Cardiac septum (tissue), 1 donor: Measurements from ENCODE around the gene KCTD10. TPM values are rescaled to one million over a fixed set of nuclear protein-coding genes. Genes with fewer than 3 reads are reported as not detected.
"Not testable (repeated sequence)": the region's sequence is repeated elsewhere in the genome, so short reads cannot be mapped to it uniquely, and the experiment has no call there.

Source experiments
- DNase-seq: peaks from one replicate; pipeline ENCODE4 v3.0.0-alpha.2; 2020; ENCODE audit warnings: low spot score
- intact Hi-C: fragments of 100-400 bp; cut with DNase I; formaldehyde crosslinking; loops from one replicate; pipeline ENCODE4 v1.14.0; 2022
- total RNA-seq: library from RNA; stranded (reverse); fragmentation: NEBNext Ultra II Directional; extraction: Animal tissue kit (Norgen Biotek cat#: 25700); gene quantifications from one replicate; pipeline ENCODE4 v1.2.1, GENCODE V29; 2021
- donor health status: DM: no; HTN: no; CAD: no.

Gene KCTD10
- total RNA-seq, 1 donor from 2014 or later, result 42.3 TPM

GRCh38 chr12:109458086-109458485 is 19.0 kb downstream of the KCTD10 start:
- intact Hi-C loops, result no loop called here
- no peak for DNase-seq

GRCh38 chr12:109455706-109456105 is 21.4 kb downstream of the KCTD10 start:
- intact Hi-C loops, result no loop called here
- DNase-seq, result no peak

- intact Hi-C loops, result no loop called here
- no peak for DNase-seq
These were observed 24.6 kb downstream of the KCTD10 start for GRCh38 chr12:109452489-109452888.

GRCh38 chr12:109451400-109451799 is 25.7 kb downstream of the KCTD10 start:
- no peak for DNase-seq
- intact Hi-C loops, result no loop called here

GRCh38 chr12:109450980-109451379 is 26.1 kb downstream of the KCTD10 start:
- intact Hi-C loops, result no loop called here

GRCh38 chr12:109449845-109450532 is 27.1 kb downstream of the KCTD10 start:
- no peak for DNase-seq
- intact Hi-C loops, result no loop called here

More at GRCh38 chr12:109450980-109451379, 26.1 kb downstream of the KCTD10 start:
- DNase-seq, result no peak

- no peak for DNase-seq
- intact Hi-C loops, result no loop called here
These were observed 28.3 kb downstream of the KCTD10 start for GRCh38 chr12:109448707-109449390.

- intact Hi-C loops, result no loop called here
- DNase-seq, result no peak
These were observed 28.8 kb downstream of the KCTD10 start for GRCh38 chr12:109448272-109448671.

- DNase-seq, result no peak
- intact Hi-C loops, result no loop called here
These were observed 29.6 kb downstream of the KCTD10 start for GRCh38 chr12:109447482-109447881.

GRCh38 chr12:109446869-109447268 is 30.2 kb downstream of the KCTD10 start:
- intact Hi-C loops, result no loop called here

GRCh38 chr12:109445191-109445609 is 31.9 kb downstream of the KCTD10 start:
- DNase-seq, result no peak
- intact Hi-C loops, result no loop called here

More at GRCh38 chr12:109446869-109447268, 30.2 kb downstream of the KCTD10 start:
- no peak for DNase-seq

GRCh38 chr12:109444259-109444658 is 32.8 kb downstream of the KCTD10 start:
- no peak for DNase-seq
- intact Hi-C loops, result no loop called here

GRCh38 chr12:109443794-109444193 is 33.3 kb downstream of the KCTD10 start:
- intact Hi-C loops, result no loop called here
- DNase-seq, result no peak

- no peak for DNase-seq
- intact Hi-C loops, result no loop called here
These were observed 36.1 kb downstream of the KCTD10 start for GRCh38 chr12:109440851-109441490.

- DNase-seq, intact Hi-C loops: not testable (repeated sequence)
These were observed 37.1 kb downstream of the KCTD10 start for GRCh38 chr12:109439951-109440350.

GRCh38 chr12:109439181-109439580 is 37.9 kb downstream of the KCTD10 start:
- DNase-seq, result no peak
- intact Hi-C loops, result no loop called here

- no peak for DNase-seq
- intact Hi-C loops, result no loop called here
These were observed 40.9 kb downstream of the KCTD10 start for GRCh38 chr12:109436188-109436560.

GRCh38 chr12:109435428-109436187 is 41.5 kb downstream of the KCTD10 start:
- no peak for DNase-seq
- intact Hi-C loops, result no loop called here

- intact Hi-C loops, result loop anchor here (5.0 kb wide), 1 partner anchor 43 kb away; the partner anchor contains the start of genes KCTD10 and UBE3B
- no peak for DNase-seq
These were observed 42.5 kb downstream of the KCTD10 start for GRCh38 chr12:109434582-109434981.

GRCh38 chr12:109433618-109434017 is 43.5 kb downstream of the KCTD10 start:
- intact Hi-C loops, result loop anchor here (5.0 kb wide), 1 partner anchor 44 kb away; the partner anchor contains the start of genes KCTD10 and UBE3B
- no peak for DNase-seq
